PC-3 (cell line): ENCODE measurements around the gene RNF123.

ENCODE experiments used
- EZH2 ChIP-seq: fragments of 300-600 bp; sonication (generic); IDR thresholded peaks from one replicate; pipeline ENCODE4 v1.6.1; 2017; ENCODE audit warnings: antibody characterized with exemption, mild to moderate bottlenecking, low read length; ENCODE audit not compliant: unreplicated experiment
- EZH2phosphoT487 ChIP-seq: fragments of 300-600 bp; sonication (generic); IDR thresholded peaks from 2 replicates; pipeline ENCODE4 v1.6.1; 2018; ENCODE audit warnings: mild to moderate bottlenecking, antibody characterized with exemption, low read length, borderline replicate concordance
- TF ChIP-seq, protein P1 (sequence below): fragments of 300-600 bp; sonication (generic); conservative IDR thresholded peaks from 2 replicates; pipeline ENCODE4 v1.5.1; 2017; ENCODE audit warnings: antibody characterized with exemption, low read depth, mild to moderate bottlenecking, low read length

DNA sequence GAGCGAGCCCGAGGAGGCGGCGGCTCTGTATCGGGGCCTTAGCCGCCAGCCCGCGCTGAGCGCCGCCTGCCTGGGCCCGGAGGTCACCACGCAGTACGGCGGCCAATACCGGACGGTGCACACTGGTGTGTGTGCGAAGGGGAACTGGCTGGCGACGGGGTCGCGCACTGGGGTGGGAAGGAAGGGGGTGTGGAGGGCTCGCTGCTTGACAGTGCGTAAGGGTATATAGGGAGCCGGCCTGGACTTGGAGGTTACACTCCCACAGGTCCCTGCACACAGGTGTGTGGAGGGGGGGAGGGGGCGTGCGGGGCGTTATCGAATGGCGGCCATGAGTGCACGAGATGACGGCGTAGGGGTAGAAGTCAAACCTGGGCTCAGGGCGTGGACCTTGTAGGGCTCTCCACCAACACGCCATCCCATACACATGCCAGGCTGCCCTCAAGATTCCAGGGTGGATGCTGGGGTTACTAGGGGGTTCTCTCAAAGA, 14.8 kb upstream of the RNF123 start:
- TF ChIP-seq EZH2 (no peak), EZH2phosphoT487 (no peak)
- TF ChIP-seq, protein P1, sequence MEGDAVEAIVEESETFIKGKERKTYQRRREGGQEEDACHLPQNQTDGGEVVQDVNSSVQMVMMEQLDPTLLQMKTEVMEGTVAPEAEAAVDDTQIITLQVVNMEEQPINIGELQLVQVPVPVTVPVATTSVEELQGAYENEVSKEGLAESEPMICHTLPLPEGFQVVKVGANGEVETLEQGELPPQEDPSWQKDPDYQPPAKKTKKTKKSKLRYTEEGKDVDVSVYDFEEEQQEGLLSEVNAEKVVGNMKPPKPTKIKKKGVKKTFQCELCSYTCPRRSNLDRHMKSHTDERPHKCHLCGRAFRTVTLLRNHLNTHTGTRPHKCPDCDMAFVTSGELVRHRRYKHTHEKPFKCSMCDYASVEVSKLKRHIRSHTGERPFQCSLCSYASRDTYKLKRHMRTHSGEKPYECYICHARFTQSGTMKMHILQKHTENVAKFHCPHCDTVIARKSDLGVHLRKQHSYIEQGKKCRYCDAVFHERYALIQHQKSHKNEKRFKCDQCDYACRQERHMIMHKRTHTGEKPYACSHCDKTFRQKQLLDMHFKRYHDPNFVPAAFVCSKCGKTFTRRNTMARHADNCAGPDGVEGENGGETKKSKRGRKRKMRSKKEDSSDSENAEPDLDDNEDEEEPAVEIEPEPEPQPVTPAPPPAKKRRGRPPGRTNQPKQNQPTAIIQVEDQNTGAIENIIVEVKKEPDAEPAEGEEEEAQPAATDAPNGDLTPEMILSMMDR = no peak
